Hematopoietic multipotent progenitor cell treated with erythropoietin and hydrocortisone succinate and interleukin-3 and kit ligand, for 15 days (in vitro differentiated cells): ENCODE results near the gene MAPKAPK3.

Source experiments
- DNase-seq: peaks from one replicate; pipeline ENCODE4 v3.0.0-alpha.2; 2015; ENCODE audit warnings: low spot score

The MAPKAPK3 gene

DNA sequence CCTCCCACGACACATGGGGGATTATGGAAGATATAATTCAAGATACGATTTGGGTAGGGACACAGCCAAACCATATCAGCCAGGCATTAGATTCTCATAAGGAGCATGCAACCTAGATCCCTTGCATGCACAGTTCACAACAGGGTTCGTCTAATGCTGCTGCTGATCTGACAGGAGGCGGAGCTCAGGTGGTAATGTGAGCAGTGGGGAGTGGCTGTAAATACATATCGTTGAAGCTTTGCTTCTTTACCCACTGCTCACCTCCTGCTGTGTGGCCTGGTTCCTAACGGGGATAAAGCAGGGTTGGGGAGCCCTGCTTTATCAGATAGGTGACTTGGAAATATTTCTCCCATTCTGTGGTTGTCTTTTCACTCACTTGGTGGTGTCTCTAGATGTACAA lies 72.6 kb downstream of the MAPKAPK3 start:
- no peak for DNase-seq

DNA sequence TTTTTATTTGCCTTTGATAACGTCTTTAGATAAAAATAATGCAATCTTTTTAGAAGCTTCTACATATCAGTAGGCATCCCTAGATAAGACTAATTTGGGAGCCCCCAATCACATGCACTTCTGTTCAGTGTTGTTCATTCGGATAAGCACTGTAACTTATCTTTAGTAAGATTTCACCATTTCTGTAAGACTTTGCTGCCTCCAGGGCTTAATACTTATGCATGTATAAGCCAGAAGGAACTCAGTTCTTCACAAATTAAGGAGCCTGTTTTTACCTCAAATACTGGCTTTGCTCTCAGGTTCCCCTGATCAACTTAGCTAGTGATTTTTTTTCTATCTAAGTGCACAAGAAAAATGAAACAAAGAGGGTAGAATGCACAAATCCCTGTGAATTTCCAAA lies 78.1 kb downstream of the MAPKAPK3 start:
- no peak for DNase-seq

DNA sequence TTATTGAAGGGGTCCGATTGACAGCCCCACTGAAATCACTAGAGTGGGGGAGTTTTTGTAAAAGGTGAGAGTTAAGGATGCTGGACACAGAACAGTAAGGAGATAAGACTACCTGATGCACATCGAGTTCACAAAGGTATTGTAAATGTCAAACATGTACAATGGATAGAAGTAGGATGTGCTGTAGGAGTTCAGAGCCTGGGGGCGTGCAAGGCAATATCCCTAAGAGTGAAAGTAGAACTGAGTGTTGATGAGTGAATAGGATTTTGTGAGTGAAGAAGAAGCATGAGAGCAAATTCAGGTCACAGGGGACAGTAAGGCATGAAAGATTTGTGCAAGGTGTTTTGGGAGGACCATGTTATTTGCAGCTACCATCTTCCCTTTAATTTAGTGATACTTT lies 79.3 kb downstream of the MAPKAPK3 start:
- no peak for DNase-seq

DNA sequence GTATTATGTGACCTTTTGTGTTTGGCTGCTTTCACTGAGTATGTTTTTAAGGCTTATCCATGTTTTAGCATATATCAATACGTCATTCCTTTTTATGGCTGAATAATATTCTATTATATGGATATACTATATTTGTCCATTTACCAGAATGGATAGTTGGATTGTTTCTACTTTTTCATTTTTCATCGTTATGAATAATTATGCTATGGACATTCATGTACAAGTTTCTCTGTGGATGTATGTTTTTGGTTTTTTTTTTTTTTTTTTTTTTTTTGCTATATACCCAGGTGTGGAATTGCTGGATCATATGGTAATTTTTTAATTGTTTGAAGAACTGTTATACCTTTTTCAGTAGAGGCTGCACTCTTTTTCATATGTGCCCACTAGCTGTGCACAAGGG lies 81.3 kb downstream of the MAPKAPK3 start:
- DNase-seq: no peak
